ENCODE measurements around the gene AIG1. TPM values are rescaled to one million over a fixed set of nuclear protein-coding genes. Genes with fewer than 3 reads are reported as not detected.

AIG1 gene
- total and polyA plus RNA-seq, 2 of the 13 experiments (the other 11 are each of a cell fraction or from before 2014, with no cell fraction given): 115 to 197 TPM

- TF ChIP-seq ARID5B (CRISPR knock-in tag; IDR thresholded peaks at IDR 0.05): no peak
- no peak for TF ChIP-seq FOXK1 (CRISPR knock-in tag; IDR thresholded peaks at IDR 0.05; ENCODE audit: borderline replicate concordance, low read depth)
- TF ChIP-seq ZNF589 (CRISPR knock-in tag; conservative IDR thresholded peaks at IDR 0.05): no peak
- no peak for TF ChIP-seq ZNF569 (CRISPR knock-in tag; IDR thresholded peaks at IDR 0.05; ENCODE audit: borderline replicate concordance)
- no peak for TF ChIP-seq ASH2L (IDR thresholded peaks at IDR 0.05; ENCODE audit: insufficient read length, low read depth, low read length)
- TF ChIP-seq ZNF879 (CRISPR knock-in tag; IDR thresholded peaks at IDR 0.05): no peak
- TF ChIP-seq GRHL1 (CRISPR knock-in tag; conservative IDR thresholded peaks at IDR 0.05): no peak
- no peak for TF ChIP-seq ZNF510 (CRISPR knock-in tag; IDR thresholded peaks at IDR 0.05; ENCODE audit: low read depth)
These were observed 301.0 kb downstream of the AIG1 start (continued) for GRCh38 chr6:143361536-143362191.

All from HepG2 (cell line).